A549 (cell line): ENCODE results near the gene BOD1L1.

Experiments used
- GATA3 ChIP-seq: IDR thresholded peaks from 2 replicates; pipeline ENCODE4 v1.6.1; 2012; ENCODE audit warnings: borderline replicate concordance
- POLR2A ChIP-seq: IDR thresholded peaks from 2 replicates; pipeline ENCODE4 v1.6.1; 2012; ENCODE audit warnings: mild to moderate bottlenecking, low read length
- RAD21 ChIP-seq, 2 experiments: fragments of >200 bp in 1 of 2; sonication (Bioruptor Twin) in 1 of 2; formaldehyde crosslinking in 1 of 2; IDR thresholded peaks in 1 of 2; conservative IDR thresholded peaks in 1 of 2; 2 replicates in 1 of 2; 3 replicates in 1 of 2; pipeline ENCODE4 v1.6.1; 2012 to 2018; ENCODE audit warnings: inconsistent platforms in 1 of 2
- TF ChIP-seq, protein P1 (sequence below): IDR thresholded peaks from 2 replicates; pipeline ENCODE4 v1.6.1; 2012
- TF ChIP-seq, protein P2 (sequence below): fragments of >200 bp; sonication (Bioruptor Twin); formaldehyde crosslinking; IDR thresholded peaks from 3 replicates; pipeline ENCODE4 v1.5.1; 2016
- TF ChIP-seq, protein P3 (sequence below): IDR thresholded peaks from 2 replicates; pipeline ENCODE4 v1.6.1; 2012
- TF ChIP-seq, protein P4 (sequence below): IDR thresholded peaks from 2 replicates; pipeline ENCODE4 v1.6.1; 2012; ENCODE audit warnings: low read depth, borderline replicate concordance

DNA sequence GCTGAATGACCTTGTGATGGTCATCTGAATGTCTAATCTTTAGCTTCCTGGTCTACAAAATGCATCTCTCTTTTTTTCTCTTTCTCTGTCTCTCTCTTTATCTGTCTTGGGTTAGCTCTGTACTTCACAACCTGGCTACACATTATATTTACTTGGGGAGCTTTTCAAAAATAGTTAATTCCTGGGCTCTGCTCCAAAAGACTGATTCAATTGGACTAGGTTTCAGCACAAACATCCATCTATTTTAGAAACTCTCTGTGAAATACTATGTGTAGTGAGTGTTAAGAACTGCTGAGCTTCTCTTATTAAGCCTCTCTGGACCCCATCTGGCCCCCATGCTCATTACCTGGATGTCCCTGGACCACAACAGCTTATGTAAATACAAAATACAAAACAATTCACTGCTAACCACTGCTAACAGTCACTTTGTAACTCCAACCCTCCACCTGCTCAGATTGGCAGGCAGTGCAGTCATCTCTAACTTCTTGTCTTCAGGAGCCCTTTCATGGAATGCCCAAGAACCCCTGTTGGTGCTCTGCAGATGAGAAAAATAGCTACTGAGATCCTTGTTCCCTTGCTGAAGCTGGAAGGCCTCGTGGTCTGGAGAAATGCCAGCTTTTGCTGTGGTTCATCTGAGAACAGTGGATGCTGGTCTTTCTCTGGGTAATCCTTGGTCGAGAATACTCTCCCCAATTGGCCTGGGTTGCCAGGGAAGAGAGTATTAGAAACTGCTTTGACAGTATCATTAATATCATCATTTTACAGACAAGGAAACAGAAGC lies 14.8 kb upstream of the BOD1L1 start:
- TF ChIP-seq, protein P1, sequence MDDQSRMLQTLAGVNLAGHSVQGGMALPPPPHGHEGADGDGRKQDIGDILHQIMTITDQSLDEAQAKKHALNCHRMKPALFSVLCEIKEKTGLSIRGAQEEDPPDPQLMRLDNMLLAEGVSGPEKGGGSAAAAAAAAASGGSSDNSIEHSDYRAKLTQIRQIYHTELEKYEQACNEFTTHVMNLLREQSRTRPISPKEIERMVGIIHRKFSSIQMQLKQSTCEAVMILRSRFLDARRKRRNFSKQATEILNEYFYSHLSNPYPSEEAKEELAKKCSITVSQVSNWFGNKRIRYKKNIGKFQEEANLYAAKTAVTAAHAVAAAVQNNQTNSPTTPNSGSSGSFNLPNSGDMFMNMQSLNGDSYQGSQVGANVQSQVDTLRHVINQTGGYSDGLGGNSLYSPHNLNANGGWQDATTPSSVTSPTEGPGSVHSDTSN, result no peak
- TF ChIP-seq, protein P2, sequence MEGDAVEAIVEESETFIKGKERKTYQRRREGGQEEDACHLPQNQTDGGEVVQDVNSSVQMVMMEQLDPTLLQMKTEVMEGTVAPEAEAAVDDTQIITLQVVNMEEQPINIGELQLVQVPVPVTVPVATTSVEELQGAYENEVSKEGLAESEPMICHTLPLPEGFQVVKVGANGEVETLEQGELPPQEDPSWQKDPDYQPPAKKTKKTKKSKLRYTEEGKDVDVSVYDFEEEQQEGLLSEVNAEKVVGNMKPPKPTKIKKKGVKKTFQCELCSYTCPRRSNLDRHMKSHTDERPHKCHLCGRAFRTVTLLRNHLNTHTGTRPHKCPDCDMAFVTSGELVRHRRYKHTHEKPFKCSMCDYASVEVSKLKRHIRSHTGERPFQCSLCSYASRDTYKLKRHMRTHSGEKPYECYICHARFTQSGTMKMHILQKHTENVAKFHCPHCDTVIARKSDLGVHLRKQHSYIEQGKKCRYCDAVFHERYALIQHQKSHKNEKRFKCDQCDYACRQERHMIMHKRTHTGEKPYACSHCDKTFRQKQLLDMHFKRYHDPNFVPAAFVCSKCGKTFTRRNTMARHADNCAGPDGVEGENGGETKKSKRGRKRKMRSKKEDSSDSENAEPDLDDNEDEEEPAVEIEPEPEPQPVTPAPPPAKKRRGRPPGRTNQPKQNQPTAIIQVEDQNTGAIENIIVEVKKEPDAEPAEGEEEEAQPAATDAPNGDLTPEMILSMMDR, result no peak
- TF ChIP-seq RAD21 (conservative IDR thresholded peaks at IDR 0.05 in 1 of 2, IDR thresholded peaks at IDR 0.05 in 1 of 2) (no peak), POLR2A (no peak), GATA3 (no peak)
- TF ChIP-seq, protein P3, sequence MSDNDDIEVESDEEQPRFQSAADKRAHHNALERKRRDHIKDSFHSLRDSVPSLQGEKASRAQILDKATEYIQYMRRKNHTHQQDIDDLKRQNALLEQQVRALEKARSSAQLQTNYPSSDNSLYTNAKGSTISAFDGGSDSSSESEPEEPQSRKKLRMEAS, result no peak
- TF ChIP-seq, protein P4, sequence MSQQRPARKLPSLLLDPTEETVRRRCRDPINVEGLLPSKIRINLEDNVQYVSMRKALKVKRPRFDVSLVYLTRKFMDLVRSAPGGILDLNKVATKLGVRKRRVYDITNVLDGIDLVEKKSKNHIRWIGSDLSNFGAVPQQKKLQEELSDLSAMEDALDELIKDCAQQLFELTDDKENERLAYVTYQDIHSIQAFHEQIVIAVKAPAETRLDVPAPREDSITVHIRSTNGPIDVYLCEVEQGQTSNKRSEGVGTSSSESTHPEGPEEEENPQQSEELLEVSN, result no peak
